ENCODE results near the gene RRAD.

RRAD gene

DNA sequence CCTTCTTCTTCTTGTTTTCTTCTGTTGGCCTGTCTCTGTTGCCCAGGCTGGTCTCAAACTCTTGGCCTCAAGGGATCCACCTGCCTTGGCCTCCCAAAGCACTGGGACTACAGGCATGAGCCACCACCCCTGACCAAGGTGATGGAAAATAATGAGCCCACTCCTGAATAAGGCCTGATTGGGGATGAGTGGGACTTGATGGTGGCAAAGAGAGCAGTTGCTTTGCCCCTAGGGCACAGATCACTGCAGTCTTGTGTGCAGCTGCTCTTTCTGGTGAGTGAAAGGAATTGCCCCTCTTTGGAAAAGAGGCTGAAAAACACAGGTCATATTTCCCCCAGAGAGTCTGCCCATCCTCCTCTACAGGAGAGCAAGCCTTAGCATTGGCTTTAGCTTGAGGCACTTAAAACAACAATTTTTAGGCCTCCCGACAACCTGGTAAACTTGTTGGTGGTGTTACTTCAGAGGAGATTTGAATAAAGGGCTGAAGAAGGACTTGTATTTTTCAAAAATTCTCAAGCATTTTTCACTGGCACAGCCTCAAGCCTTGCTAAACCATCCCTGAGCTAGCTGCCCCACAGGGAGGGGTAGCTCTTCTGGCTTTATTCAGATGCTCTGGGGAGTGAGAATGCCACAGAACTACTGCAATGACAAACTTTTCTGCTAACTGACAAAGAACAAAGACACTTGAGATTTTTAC lies 51.1 kb downstream of the RRAD start:
- no peak for DNase-seq

DNA sequence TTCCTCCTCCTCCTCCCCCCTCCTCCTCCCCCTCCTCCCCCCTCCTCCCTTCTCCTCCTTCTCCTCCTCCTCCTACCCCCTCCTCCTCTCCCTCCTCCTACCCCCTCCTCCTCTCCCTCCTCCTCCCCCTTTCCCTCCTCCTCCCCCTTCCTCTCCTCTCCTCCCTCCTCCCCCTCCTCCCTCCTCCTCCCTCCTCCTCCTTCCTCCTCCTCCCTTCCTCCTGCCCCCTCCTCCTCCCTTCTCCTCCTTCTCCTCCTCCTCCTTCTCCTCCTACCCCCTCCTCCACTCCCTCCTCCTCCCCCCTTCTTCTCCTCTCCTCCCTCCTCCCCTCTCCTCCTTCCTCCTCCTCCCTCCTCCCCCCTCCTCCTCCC lies 51.7 kb downstream of the RRAD start:
- no peak for DNase-seq

DNA sequence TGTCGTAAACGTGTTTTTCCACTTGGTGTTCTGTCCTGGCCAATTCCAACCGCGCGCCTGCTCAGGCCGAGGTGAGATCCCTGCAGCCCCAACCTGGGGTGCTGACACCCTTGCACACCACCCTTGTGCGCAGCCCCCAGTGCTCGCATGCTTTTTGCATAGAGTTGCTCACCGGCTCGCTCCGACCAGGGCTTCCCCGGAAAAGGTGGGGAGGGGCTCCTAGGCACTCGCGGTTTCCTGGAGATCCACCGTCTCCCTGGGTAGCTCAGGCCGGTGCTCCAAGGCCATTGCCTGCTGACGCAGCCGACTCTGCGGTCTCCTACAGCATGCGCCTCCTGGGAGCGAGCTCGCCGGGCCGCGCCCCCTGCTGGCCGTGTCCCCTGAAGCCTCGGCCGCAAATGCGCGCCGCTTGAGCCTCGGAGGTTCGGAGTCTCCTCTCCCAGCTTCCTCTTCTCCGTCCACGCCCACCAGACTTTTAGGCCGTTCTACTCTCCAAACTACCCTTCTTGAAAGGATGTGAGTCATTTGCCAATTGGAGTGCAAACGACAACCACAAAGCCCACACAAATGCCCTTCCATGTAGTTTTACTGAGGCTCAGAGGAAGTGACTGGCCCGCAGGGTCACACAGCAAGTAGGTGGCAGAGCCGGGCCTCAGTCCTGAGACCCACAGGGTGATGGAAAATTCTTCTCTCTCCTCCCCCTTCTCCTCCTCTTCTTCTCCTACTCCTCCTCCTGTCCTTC lies 52.2 kb downstream of the RRAD start:
- peak; percentile 71 to 80 for DNase-seq

DNA sequence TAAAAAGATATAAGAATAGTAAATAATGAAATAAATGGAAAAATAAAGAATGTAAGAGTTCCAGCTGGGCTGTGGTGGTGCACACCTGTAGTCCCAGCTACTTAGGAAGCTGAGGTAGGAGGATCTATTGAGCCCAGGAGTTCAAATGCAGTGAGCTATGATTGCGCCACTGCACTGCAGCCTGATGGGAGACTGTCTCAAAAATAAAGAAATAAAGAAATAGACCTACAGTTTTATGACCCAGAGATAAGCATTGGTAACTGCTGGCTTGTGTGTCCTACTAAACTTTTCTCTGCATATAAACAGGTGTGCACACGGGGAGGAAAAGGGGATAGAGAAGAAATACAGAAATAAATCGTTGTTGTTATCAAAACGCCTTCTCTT lies 52.8 kb downstream of the RRAD start:
- no peak for DNase-seq

DNA sequence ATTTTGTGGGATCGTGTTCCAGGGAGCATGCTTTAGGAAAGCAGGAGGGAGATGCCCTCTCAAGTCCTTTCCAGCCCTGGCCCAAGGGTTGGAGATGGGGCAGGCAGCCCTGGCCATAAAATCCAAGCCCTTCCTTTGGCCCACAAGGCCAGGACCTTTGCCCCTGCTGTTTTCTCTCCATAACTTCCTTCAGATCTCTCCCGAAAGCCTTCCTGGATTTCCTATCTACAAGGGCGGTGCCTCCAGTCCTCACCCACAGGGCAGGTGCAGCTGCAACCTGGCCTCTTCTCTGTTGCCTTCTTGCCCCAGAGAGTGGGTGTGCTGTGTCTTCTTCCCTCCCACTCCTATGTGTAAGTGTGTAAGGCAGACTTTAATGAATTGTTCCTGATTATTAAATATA lies 53.5 kb downstream of the RRAD start:
- DNase-seq: no peak
